Activated CD8-positive, alpha-beta memory T cell treated with anti-CD3 and anti-CD28 coated beads for 1 hour (primary cell): Measurements from ENCODE around the gene MEPCE.

Source experiments
- DNase-seq, 2 donors: peaks; one replicate each; pipeline ENCODE4 v3.0.0-alpha.2; 2020; ENCODE audit warnings: low read depth in 1 of 2; ENCODE audit errors: extremely low read depth in 1 of 2

MEPCE gene

GRCh38 chr7:100482728-100483089 lies 53.1 kb downstream of the MEPCE start:
- no peak for DNase-seq

GRCh38 chr7:100483090-100483721 lies 53.6 kb downstream of the MEPCE start:
- peak; percentile 50 to 77 for DNase-seq
